PFSK-1 (cell line): ENCODE results near the gene PTPRQ.

Experiments
- FOXP2 ChIP-seq: optimal IDR thresholded peaks from 2 replicates; pipeline ENCODE3; 2011; ENCODE audit warnings: borderline replicate concordance, control low read depth, inconsistent platforms; ENCODE audit not compliant: insufficient read depth; ENCODE audit errors: extremely low read length, extremely low read depth
- POLR2AphosphoS5 ChIP-seq: IDR thresholded peaks from 2 replicates; pipeline ENCODE4 v1.6.1; 2012; ENCODE audit warnings: low read depth, mild to moderate bottlenecking, control low read depth, low read length, moderate library complexity
- SIN3A ChIP-seq: IDR thresholded peaks from 2 replicates; pipeline ENCODE4 v1.6.1; 2012; ENCODE audit warnings: mild to moderate bottlenecking, low read length, moderate library complexity, borderline replicate concordance; ENCODE audit not compliant: insufficient read depth
- TAF1 ChIP-seq: IDR thresholded peaks from 2 replicates; pipeline ENCODE4 v1.6.1; 2012; ENCODE audit warnings: low read length, control low read depth, borderline replicate concordance; ENCODE audit not compliant: insufficient read depth
- TF ChIP-seq, protein P1 (sequence below), 2 experiments: IDR thresholded peaks; 2 replicates each; pipeline versions ENCODE4 v1.6.1 to v1.8.0; 2011 to 2012; ENCODE audit warnings: low read depth in 2 of 2, low read length in 2 of 2, control low read depth in 1 of 2, inconsistent platforms in 1 of 2, mild to moderate bottlenecking in 1 of 2, moderate library complexity in 1 of 2; ENCODE audit not compliant: insufficient read depth in 1 of 2

PTPRQ gene

DNA sequence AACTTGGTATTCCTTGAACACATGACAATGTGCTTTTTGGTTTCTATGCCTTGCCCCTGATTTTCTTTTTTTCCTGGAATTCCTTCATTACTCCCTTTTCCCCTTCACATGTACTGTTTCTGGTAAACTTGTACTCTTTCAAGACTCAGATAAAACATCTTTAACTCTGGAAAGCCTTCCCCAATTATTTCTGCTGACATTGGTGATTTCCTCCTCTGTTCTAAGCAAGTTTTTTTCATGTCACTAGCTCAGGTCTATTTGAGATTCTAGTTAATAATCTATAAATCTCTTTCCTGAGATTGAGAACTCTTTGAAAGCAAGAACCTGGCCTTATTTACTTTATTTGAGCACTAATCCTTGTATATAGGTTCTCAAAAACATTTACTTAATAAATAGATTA lies 24.0 kb upstream of the PTPRQ start:
- TF ChIP-seq TAF1: no peak
- TF ChIP-seq, protein P1, sequence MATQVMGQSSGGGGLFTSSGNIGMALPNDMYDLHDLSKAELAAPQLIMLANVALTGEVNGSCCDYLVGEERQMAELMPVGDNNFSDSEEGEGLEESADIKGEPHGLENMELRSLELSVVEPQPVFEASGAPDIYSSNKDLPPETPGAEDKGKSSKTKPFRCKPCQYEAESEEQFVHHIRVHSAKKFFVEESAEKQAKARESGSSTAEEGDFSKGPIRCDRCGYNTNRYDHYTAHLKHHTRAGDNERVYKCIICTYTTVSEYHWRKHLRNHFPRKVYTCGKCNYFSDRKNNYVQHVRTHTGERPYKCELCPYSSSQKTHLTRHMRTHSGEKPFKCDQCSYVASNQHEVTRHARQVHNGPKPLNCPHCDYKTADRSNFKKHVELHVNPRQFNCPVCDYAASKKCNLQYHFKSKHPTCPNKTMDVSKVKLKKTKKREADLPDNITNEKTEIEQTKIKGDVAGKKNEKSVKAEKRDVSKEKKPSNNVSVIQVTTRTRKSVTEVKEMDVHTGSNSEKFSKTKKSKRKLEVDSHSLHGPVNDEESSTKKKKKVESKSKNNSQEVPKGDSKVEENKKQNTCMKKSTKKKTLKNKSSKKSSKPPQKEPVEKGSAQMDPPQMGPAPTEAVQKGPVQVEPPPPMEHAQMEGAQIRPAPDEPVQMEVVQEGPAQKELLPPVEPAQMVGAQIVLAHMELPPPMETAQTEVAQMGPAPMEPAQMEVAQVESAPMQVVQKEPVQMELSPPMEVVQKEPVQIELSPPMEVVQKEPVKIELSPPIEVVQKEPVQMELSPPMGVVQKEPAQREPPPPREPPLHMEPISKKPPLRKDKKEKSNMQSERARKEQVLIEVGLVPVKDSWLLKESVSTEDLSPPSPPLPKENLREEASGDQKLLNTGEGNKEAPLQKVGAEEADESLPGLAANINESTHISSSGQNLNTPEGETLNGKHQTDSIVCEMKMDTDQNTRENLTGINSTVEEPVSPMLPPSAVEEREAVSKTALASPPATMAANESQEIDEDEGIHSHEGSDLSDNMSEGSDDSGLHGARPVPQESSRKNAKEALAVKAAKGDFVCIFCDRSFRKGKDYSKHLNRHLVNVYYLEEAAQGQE (IDR thresholded peaks at IDR 0.05; ENCODE audit: insufficient read depth in 1 of 2, low read depth in 2 of 2, low read length in 2 of 2): no peak
- no peak for TF ChIP-seq POLR2AphosphoS5
- TF ChIP-seq SIN3A: no peak
- no peak for TF ChIP-seq FOXP2

DNA sequence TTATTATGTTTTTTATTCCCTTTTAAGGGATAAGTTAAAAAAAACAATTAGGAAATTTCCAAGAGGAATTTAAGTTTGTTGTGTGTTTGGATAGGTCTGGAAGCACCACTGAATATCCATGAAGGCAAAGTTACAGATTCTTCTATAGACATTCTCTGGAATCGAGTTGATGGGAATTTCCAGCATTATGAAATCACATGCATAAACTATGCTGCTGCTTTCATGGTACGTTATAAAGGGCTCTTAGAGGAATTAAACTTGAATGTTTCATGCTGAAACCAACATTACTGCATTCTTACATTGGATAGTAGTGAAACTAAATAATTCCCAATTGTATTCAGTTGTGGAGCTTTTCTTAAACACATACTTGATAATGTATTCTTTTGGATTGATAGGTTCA lies 21.5 kb upstream of the PTPRQ start:
- TF ChIP-seq SIN3A (no peak), FOXP2 (no peak), TAF1 (no peak), POLR2AphosphoS5 (no peak)
- TF ChIP-seq, protein P1 (IDR thresholded peaks at IDR 0.05; ENCODE audit: insufficient read depth in 1 of 2, low read depth in 2 of 2, low read length in 2 of 2): no peak

- TF ChIP-seq, protein P1 (IDR thresholded peaks at IDR 0.05; ENCODE audit: insufficient read depth in 1 of 2, low read depth in 2 of 2, low read length in 2 of 2): no peak
- TF ChIP-seq TAF1: no peak
- no peak for TF ChIP-seq POLR2AphosphoS5
- TF ChIP-seq SIN3A: no peak
- TF ChIP-seq FOXP2: no peak
Measured at GRCh38 chr12:80432061-80432460, 12.0 kb upstream of the PTPRQ start.

DNA sequence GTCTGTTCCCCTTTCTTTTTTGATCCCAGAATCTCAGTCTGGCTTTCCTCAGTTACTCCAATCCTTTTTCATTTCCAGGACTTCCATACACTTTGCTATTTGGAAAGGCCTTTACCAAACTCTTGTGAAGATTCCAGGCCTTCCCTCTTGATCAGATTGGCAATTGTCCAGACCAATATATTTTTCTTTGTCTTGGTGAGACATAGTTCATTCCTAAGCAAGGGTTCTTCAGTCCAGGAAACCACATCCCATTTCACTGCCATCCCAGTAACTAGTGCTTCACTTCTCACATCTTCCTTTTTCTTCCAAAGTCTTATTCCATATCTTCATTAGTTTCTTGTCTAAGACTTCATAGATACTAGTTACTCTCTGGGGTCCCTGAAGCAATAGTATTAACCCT lies 2.1 kb upstream of the PTPRQ start:
- TF ChIP-seq, protein P1 (IDR thresholded peaks at IDR 0.05; ENCODE audit: insufficient read depth in 1 of 2, low read depth in 2 of 2, low read length in 2 of 2): no peak

DNA sequence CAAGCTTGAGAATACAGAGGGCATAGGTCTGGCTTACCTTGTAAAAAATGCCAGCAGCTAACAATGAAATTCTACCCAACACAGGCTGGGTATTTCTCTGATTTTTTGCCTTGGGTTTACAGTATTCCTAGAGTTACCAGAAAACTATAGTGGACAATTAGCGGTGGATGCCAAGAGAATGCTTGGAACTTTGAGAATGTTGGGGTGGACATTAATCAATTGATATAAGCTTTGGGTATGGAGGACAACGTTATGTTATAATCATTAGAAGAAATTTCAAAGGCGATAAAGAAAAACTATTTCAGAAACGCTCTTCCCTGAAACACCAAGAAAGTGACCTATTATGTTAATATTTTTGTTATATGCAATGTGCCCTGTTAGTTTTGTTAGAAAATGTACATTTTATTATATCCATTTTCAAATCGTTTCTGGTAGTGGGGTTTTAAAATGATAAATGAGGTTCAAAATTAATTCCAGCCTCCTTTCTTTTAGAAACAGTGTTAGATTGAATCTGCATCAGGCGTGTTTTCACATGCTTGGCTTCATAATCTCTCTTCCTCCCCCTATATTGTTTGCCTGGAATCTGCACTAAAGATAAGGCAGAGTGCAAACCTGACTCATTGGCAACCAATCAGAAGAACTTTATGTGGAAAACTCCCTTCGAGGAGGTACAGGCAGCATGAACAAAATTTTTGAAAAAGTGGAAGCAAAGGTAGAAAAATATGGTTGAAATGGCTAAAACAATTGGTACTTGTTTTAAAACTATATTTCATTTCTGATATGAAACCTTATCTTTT lies 1.4 kb upstream of the PTPRQ start:
- TF ChIP-seq SIN3A (no peak), POLR2AphosphoS5 (no peak), TAF1 (no peak), FOXP2 (no peak)
- TF ChIP-seq, protein P1 (IDR thresholded peaks at IDR 0.05; ENCODE audit: insufficient read depth in 1 of 2, low read depth in 2 of 2, low read length in 2 of 2): no peak
